Breast epithelium (tissue), 3 donors: ENCODE results near the gene PRKX.

Experiments used
- CTCF ChIP-seq, 3 donors: fragments of 450-650 bp; IDR thresholded peaks; one replicate each; pipeline ENCODE4 v1.5.1; 2016 to 2017; ENCODE audit warnings: antibody characterized with exemption in 3 of 3, mild to moderate bottlenecking in 3 of 3, moderate library complexity in 3 of 3
- POLR2A ChIP-seq: fragments of 450-650 bp; IDR thresholded peaks from one replicate; pipeline ENCODE4 v1.6.1; 2016; ENCODE audit warnings: antibody characterized with exemption, mild to moderate bottlenecking, moderate library complexity
- POLR2AphosphoS5 ChIP-seq, 3 donors: sonication (generic); formaldehyde crosslinking; IDR thresholded peaks; one replicate each; pipeline ENCODE4 v1.6.1; 2017; ENCODE audit warnings: antibody characterized with exemption in 3 of 3

DNA sequence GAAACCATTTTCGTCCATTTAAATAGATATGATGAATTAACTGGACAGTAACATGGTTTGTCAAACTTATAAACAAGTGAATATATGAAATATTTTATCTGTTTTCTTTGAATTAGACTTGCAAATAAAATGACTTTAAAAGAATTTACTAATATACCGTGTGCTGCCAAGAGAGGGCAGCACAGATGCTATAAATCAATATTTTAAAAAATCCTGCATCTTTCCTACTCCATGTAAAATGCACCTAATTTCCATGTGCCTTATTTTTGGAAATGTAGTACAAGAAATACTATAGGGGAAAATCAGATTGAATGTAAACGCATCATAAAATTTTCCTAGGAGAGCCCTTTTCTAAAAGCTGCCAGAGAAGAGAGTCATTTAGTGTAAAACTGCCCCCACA is 62.2 kb downstream of the PRKX start:
- TF ChIP-seq POLR2A (no peak), CTCF (IDR thresholded peaks at IDR 0.05) (peak in 2 of 3 donors; percentile 27 to 53), POLR2AphosphoS5 (IDR thresholded peaks at IDR 0.05) (no peak)
